Activated CD4-positive, CD25-positive, alpha-beta regulatory T cell treated with anti-CD3 and anti-CD28 coated beads, Interleukin-2, amount 50 U/mL, for 16 hours (primary cell): Measurements from ENCODE around the gene PER3.
"Not testable (repeated sequence)": the region's sequence is repeated elsewhere in the genome, so short reads cannot be mapped to it uniquely, and the experiment has no call there.

Experiments
- DNase-seq: peaks from one replicate; pipeline ENCODE4 v3.0.0-alpha.2; 2020; ENCODE audit warnings: low read depth, low spot score

The PER3 gene

DNA sequence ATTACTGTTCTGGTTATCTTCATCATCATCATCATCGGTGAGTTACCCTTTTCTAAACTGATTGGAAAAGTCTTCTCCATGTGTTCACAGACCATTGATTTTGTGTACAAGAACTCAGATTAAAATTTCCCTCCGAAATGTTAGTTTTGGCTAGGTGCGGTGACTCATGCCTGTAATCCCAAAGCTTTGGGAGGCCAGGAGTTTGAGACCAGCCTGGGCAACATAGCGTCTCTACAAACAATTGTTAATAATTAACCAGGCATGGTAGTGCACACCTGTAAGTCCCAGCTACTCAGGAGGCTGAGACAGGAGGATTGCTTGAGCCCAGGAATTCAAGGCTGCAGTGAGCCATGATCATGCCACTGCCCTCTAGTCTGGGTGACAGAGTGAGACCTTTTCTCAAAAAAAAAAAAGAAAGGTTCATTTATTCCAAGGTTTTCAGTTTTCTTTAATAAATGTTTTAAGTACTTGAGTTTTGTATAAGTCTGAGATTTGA, 5.9 kb upstream of the PER3 start:
- DNase-seq = no peak

DNA sequence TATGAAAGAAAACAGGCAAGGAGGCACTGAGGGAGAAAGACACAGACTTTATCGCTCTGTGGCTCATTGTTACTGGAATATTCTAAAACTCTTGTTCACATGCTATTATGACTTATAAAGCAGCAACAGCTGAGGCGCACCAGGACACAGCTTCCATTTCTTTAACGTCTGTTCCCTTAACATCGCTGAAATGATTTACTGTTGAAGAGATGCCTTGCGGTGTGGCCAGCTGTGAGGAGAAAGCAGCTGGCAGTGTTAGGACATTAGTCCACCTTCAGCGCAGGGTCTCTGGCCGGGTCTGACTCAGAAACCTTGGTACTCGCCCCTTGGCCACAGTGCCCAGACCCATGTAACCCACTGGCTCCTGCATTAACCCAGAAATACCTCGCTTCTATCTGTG, 3.1 kb upstream of the PER3 start:
- DNase-seq = no peak

DNA sequence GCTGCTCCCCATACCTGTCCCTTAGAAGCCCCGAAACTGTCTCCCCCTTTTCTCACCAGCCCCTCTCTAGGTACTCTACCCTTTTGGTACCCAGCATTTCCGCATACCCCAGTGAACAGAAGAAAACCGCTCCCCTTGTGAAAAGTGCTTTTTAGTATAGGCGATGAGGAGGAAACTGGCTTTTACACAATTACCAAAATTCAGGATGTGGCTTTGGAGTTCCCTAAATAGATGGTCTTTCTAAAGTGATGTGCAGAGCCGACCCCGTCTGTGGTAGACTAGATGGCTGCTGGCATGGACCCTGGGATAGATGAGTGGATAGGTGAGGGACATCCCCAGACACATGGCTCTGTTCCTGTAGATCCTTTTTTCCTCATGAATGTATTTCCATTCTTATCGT, 2.6 kb upstream of the PER3 start:
- DNase-seq = no peak

DNA sequence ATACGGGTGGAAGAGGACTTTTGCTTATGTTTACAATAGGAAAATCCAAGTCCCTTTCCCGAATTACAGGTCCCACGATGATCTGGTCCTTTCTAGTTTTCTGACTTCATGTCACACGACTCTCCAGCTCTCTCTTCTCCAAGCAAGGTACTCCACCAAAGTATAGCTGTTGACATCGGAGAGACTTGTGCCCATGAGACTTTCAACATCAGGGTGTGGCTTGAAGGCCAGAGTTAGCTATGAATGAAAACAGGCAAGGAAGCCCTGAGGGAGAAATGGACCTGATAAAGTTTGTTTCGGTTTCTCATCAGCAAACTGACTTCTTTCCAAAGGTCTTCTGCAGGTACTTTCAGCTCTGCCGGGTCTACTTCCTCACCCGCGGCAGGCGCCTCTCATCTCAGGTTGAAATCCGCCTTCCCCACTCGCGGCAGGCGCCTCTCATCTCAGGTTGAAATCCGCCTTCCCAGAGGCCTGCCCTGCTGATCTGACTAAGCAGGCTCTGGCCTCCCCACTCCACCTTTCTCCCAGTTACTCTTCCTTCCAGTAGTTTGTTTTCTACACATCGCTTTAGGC, 2.1 kb upstream of the PER3 start:
- DNase-seq = no peak

DNA sequence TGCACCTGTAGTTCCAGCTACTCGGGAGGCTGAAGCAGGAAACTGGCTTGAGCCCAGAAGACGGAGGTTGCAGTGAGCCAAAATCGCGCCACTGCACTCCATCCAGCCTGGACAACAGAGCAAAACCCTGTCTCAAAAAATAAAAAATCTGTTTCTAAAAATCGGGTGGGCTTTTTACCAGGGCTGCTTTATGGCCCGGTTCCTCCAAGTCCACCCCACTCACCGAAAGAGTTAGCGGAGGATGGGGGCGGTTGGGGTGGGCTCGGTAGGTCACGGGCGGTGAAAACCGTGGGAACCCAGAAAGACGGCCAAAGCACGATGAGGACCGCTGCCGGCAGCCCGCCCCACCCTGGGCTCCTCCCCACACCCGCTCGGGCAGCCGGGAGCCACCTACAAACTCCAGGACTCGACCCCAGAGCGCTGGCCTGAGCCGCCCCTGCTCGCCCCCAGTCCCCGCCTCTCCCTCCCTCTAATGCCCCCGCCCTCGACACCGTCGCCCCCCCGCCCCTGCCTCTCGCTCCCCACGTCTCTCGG, 846 bp upstream of the PER3 start:
- DNase-seq = peak; percentile 4

GRCh38 chr1:7784492-7785071, 491 bp downstream of the PER3 start:
- no peak for DNase-seq

DNA sequence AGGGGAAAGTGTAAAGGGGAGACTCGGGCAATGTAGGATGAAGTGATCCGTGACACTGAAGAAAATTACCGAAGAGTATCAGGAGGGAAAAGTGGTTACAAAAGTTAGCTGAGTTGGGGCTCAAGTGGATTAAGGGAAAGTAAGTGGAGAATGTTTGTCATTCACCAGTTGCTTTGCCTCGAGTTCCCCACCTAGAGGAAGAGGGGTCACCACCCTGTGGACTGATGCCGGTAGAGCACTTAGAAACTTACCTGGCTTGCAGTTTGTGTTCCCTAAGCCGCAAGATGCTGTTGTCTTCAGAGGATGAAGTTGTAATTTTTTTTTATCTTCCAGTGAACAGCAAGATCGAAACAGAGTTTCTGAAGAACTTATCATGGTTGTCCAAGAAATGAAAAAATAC, 1.0 kb downstream of the PER3 start:
- no peak for DNase-seq

DNA sequence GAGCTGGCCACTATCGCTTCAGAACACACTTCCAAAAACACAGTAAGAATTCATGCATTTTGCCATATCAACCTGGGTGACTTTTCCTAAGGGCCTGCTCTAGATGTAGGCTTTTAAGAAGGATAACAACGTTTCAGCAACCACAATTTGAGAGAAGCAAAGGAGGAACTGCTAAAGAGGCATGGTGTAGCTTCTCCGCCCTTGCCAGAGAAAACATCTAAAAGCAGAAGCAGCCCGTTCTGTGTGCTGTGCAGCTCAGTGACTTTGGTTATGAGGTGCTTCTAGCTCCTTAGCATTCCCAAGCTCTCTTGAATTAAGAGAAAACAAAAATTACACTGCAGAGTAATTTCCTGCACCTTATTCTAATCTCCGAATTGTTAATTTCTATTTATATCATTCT, 2.7 kb downstream of the PER3 start:
- no peak for DNase-seq

GRCh38 chr1:7789828-7790227, 5.7 kb downstream of the PER3 start:
- no peak for DNase-seq

- DNase-seq = not testable (repeated sequence)
Observed at GRCh38 chr1:7791027-7791426, 6.9 kb downstream of the PER3 start.

- DNase-seq = no peak
Observed at GRCh38 chr1:7795406-7795805, 11.3 kb downstream of the PER3 start.

- no peak for DNase-seq
Observed at GRCh38 chr1:7805460-7805859, 21.4 kb downstream of the PER3 start.

GRCh38 chr1:7808253-7808844, 24.3 kb downstream of the PER3 start:
- no peak for DNase-seq

- DNase-seq = no peak
Observed at GRCh38 chr1:7809742-7810141, 25.7 kb downstream of the PER3 start.

GRCh38 chr1:7810395-7810794, 26.3 kb downstream of the PER3 start:
- no peak for DNase-seq

DNA sequence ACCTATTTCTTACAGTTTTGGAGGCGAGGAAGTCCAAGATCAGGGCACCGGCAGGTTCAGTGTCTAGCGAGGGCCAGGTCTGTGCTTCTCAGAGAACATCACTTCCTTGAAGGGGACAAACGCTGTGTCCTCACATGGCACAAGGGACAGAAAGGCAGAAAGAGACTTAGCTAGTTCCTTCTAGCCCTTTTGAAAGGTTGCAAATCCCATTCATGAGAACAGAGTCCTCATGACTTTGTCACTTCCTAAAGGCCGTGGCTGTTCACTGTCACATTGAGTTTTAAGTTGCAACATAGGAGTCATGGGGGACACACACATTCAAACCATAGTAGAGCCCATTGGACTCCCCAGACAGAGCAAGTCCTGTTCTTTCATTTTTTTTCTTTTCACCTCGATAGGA, 27.4 kb downstream of the PER3 start:
- no peak for DNase-seq

- DNase-seq = no peak
Observed at GRCh38 chr1:7813677-7814373, 29.7 kb downstream of the PER3 start.

- no peak for DNase-seq
Observed at GRCh38 chr1:7821282-7821681, 37.2 kb downstream of the PER3 start.

GRCh38 chr1:7824701-7825100, 40.6 kb downstream of the PER3 start:
- DNase-seq = no peak

GRCh38 chr1:7826363-7826762, 42.3 kb downstream of the PER3 start:
- DNase-seq = no peak

DNA sequence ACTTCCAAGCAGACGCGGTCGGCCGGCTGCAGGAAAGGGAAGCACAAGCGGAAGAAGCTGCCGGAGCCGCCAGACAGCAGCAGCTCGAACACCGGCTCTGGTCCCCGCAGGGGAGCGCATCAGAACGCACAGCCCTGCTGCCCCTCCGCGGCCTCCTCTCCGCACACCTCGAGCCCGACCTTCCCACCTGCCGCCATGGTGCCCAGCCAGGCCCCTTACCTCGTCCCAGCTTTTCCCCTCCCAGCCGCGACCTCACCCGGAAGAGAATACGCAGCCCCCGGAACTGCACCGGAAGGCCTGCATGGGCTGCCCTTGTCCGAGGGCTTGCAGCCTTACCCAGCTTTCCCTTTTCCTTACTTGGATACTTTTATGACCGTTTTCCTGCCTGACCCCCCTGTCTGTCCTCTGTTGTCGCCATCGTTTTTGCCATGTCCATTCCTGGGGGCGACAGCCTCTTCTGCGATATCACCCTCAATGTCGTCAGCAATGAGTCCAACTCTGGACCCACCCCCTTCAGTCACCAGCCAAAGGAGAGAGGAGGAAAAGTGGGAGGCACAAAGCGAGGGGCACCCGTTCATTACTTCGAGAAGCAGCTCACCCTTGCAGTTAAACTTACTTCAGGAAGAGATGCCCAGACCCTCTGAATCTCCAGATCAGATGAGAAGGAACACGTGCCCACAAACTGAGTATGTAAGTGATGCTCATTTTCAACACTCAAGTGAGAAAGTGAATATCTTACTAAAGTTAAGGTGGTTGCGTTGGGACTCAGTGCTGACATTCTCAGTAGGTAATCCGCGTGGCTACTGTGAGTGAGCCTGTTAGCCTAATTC, 43.2 kb downstream of the PER3 start:
- no peak for DNase-seq

DNA sequence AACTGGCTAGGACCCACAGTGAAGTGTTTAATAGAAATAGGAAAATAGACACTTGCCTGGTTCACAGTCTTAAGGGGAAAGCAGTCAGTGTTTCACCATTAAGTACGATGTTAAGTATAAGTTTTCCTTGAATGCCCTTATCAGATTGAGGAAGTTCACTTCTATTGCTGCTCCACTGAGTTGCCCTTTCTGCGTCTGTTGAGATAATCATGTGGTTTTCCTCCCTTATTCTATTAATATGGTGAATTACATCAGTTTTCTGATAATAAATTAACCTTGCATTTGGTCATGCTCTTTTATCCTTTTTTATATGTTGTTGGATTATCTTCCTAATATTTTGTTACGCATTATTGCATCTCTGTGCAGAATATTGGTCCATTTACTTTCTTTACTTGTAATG, 47.4 kb downstream of the PER3 start:
- no peak for DNase-seq
